Smooth muscle cell (in vitro differentiated cells): ENCODE results near the gene TRNAU1AP. TPM values are rescaled to one million over a fixed set of nuclear protein-coding genes. Genes with fewer than 3 reads are reported as not detected.

Source experiments
- DNase-seq: peaks from one replicate; lab custom pipeline; 2025; ENCODE audit not compliant: unreplicated experiment; lab: John Stamatoyannopoulos, UW
- H2AFZ ChIP-seq: fragments of 200-600 bp; sonication (generic); 2 replicates; pipeline ENCODE4 v1.6.0; 2016; ENCODE audit warnings: antibody characterized with exemption, low read depth, mild to moderate bottlenecking
- H3F3A ChIP-seq: fragments of 200-600 bp; sonication (generic); 2 replicates; pipeline ENCODE4 v1.6.0; 2017; ENCODE audit warnings: antibody characterized with exemption, low read depth
- H3K27ac ChIP-seq: fragments of 200-600 bp; sonication (generic); 2 replicates; pipeline ENCODE4 v1.5.1; 2016; ENCODE audit warnings: low read depth, mild to moderate bottlenecking
- H3K27me3 ChIP-seq: fragments of 200-600 bp; sonication (generic); 2 replicates; pipeline ENCODE4 v1.6.1; 2016; ENCODE audit warnings: low read depth, mild to moderate bottlenecking
- H3K36me3 ChIP-seq: fragments of 200-600 bp; sonication (generic); 2 replicates; pipeline ENCODE4 v1.5.1; 2016; ENCODE audit warnings: low read depth
- H3K4me1 ChIP-seq: fragments of 200-600 bp; sonication (generic); 2 replicates; pipeline ENCODE4 v1.5.1; 2016; ENCODE audit warnings: low read depth
- H3K4me2 ChIP-seq: fragments of 200-600 bp; sonication (generic); 2 replicates; pipeline ENCODE4 v1.6.0; 2016; ENCODE audit warnings: mild to moderate bottlenecking
- H3K4me3 ChIP-seq: fragments of 200-600 bp; sonication (generic); 2 replicates; pipeline ENCODE4 v1.5.1; 2016; ENCODE audit warnings: mild to moderate bottlenecking
- H3K79me2 ChIP-seq: fragments of 200-600 bp; sonication (generic); 2 replicates; pipeline ENCODE4 v1.6.0; 2016; ENCODE audit warnings: low read depth, mild to moderate bottlenecking
- H3K9ac ChIP-seq: fragments of 200-600 bp; sonication (generic); 2 replicates; pipeline ENCODE4 v1.6.0; 2016; ENCODE audit warnings: low read depth
- H3K9me3 ChIP-seq: fragments of 200-600 bp; sonication (generic); replicated peaks from 2 replicates; pipeline ENCODE4 v1.5.1; 2016; ENCODE audit warnings: low read depth
- H4K20me1 ChIP-seq: fragments of 200-600 bp; sonication (generic); 2 replicates; pipeline ENCODE4 v1.6.0; 2016; ENCODE audit warnings: low read depth
- WGBS: methylation state at CpG from one replicate; pipeline ENCODE4 v1.1.7; 2016; ENCODE audit warnings: low lambda C conversion rate; 5-methylcytosine and 5-hydroxymethylcytosine counted together
- polyA plus RNA-seq: library from polyadenylated mRNA; unstranded; fragments of >200 nt; fragmentation: Nextera tagmentation; extraction: Ambion mirVana; gene quantifications from 2 replicates; pipeline ENCODE4 v1.2.1, GENCODE V29; 2016
- total RNA-seq: library from RNA; depleted of rRNA; stranded (reverse); fragments of >200 nt; gene quantifications from 2 replicates; pipeline ENCODE4 v1.2.3, GENCODE V29; 2014
- TF ChIP-seq, protein P1 (sequence below): fragments of 200-600 bp; sonication (generic); IDR thresholded peaks from 2 replicates; pipeline ENCODE4 v1.5.1; 2017; ENCODE audit warnings: borderline replicate concordance, mild to moderate bottlenecking, antibody characterized with exemption; ENCODE audit not compliant: insufficient read depth, poor library complexity, severe bottlenecking

The TRNAU1AP gene
- total and polyA plus RNA-seq, 2 experiments from 2014 or later, result 12.0 to 13.8 TPM

GRCh38 chr1:28548318-28548717 lies 4.6 kb upstream of the TRNAU1AP start:
- Histone ChIP-seq H3K4me3 (no peak overlapping the region), H3K9me3 (no peaks in the 10 kb centered on the region), H3K9ac (no peak overlapping the region), H4K20me1 (no peaks in the 10 kb centered on the region), H3K79me2 (no peaks in the 10 kb centered on the region), H3F3A (no peaks in the 10 kb centered on the region), H3K36me3 (no peaks in the 10 kb centered on the region), H3K4me1 (no peaks in the 10 kb centered on the region), H2AFZ (no peak overlapping the region), H3K27ac (no peak overlapping the region), H3K27me3 (no peaks in the 10 kb centered on the region), H3K4me2 (no peak overlapping the region)
- 91% methylated on average over 3 of the region's 3 CpGs for WGBS
- TF ChIP-seq, protein P1, sequence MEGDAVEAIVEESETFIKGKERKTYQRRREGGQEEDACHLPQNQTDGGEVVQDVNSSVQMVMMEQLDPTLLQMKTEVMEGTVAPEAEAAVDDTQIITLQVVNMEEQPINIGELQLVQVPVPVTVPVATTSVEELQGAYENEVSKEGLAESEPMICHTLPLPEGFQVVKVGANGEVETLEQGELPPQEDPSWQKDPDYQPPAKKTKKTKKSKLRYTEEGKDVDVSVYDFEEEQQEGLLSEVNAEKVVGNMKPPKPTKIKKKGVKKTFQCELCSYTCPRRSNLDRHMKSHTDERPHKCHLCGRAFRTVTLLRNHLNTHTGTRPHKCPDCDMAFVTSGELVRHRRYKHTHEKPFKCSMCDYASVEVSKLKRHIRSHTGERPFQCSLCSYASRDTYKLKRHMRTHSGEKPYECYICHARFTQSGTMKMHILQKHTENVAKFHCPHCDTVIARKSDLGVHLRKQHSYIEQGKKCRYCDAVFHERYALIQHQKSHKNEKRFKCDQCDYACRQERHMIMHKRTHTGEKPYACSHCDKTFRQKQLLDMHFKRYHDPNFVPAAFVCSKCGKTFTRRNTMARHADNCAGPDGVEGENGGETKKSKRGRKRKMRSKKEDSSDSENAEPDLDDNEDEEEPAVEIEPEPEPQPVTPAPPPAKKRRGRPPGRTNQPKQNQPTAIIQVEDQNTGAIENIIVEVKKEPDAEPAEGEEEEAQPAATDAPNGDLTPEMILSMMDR, result no peak
- no peak for DNase-seq

- H3K36me3 ChIP-seq, result no peaks in the 10 kb centered on the region
- H3K27me3 ChIP-seq, result no peaks in the 10 kb centered on the region
- H3K9me3 ChIP-seq, result no peaks in the 10 kb centered on the region
- WGBS, result 97% methylated on average over 6 of the region's 6 CpGs
- peaks cover 7% of the 10 kb centered on the region for H3K4me1 ChIP-seq
- H2AFZ ChIP-seq, result no peak overlapping the region
- no peak overlapping the region for H3K9ac ChIP-seq
- peaks cover 3% of the 10 kb centered on the region for H3K79me2 ChIP-seq
- no peaks in the 10 kb centered on the region for H3F3A ChIP-seq
- no peak for DNase-seq
- H3K4me3 ChIP-seq, result no peak overlapping the region
- TF ChIP-seq, protein P1, result no peak
- no peak overlapping the region for H3K4me2 ChIP-seq
- H3K27ac ChIP-seq, result no peak overlapping the region
- no peaks in the 10 kb centered on the region for H4K20me1 ChIP-seq
These were observed 1.5 kb upstream of the TRNAU1AP start for GRCh38 chr1:28551381-28551780.

DNA sequence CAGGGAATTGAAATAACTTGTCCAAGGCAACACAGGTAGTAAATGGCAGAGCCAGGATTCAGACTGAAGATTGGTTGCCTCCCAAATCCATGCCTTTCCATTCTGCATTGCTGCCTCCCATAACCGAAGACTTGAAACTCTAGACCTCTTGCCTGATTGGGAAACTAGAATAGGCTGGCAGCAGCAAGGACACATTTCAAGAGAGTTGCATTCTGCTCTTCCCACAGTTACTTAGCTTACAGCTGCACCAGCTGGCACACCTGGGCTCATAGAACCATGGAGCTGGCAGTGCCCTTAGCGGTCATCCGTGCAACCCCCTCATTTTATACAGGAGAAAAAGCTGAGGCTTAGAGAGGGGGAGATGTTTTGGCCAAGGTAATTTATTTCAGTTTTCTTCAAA lies 8.0 kb downstream of the TRNAU1AP start:
- DNase-seq, result no peak
- 98% methylated on average over 3 of the region's 3 CpGs for WGBS
- H2AFZ ChIP-seq, result no peak overlapping the region
- no peaks in the 10 kb centered on the region for H3K27me3 ChIP-seq
- no peak overlapping the region for H3K4me3 ChIP-seq
- no peak overlapping the region for H3K9ac ChIP-seq
- no peaks in the 10 kb centered on the region for H3K79me2 ChIP-seq
- TF ChIP-seq, protein P1, result no peak
- H4K20me1 ChIP-seq, result no peaks in the 10 kb centered on the region
- no peak overlapping the region for H3K4me2 ChIP-seq
- H3K4me1 ChIP-seq, result no peaks in the 10 kb centered on the region
- H3K27ac ChIP-seq, result no peak overlapping the region
- H3K9me3 ChIP-seq, result no peaks in the 10 kb centered on the region
- H3K36me3 ChIP-seq, result peaks cover 23% of the 10 kb centered on the region
- H3F3A ChIP-seq, result no peaks in the 10 kb centered on the region

- no peak overlapping the region for H3K4me2 ChIP-seq
- TF ChIP-seq, protein P1, result no peak
- no peaks in the 10 kb centered on the region for H3K4me1 ChIP-seq
- H3K36me3 ChIP-seq, result peaks cover 23% of the 10 kb centered on the region
- H3K27ac ChIP-seq, result no peak overlapping the region
- H3K79me2 ChIP-seq, result no peaks in the 10 kb centered on the region
- no peak overlapping the region for H3K9ac ChIP-seq
- H3K4me3 ChIP-seq, result no peak overlapping the region
- no peak overlapping the region for H2AFZ ChIP-seq
- no peaks in the 10 kb centered on the region for H3K9me3 ChIP-seq
- DNase-seq, result no peak
- H3F3A ChIP-seq, result no peaks in the 10 kb centered on the region
- no peaks in the 10 kb centered on the region for H3K27me3 ChIP-seq
- H4K20me1 ChIP-seq, result no peaks in the 10 kb centered on the region
These were observed 11.4 kb downstream of the TRNAU1AP start for GRCh38 chr1:28564310-28564709.
